Frontal cortex (tissue), 4 donors: ENCODE measurements around the gene FAHD2A. TPM values are rescaled to one million over a fixed set of nuclear protein-coding genes. Genes with fewer than 3 reads are reported as not detected.
"Not testable (repeated sequence)": the region's sequence is repeated elsewhere in the genome, so short reads cannot be mapped to it uniquely, and the experiment has no call there.

Experiments
- DNase-seq, 2 donors: peaks; one replicate each; pipeline ENCODE4 v3.0.0; 2012; ENCODE audit warnings: low spot score in 2 of 2
- FAIRE-seq: peaks from 2 replicates; lab custom pipeline; 2012; peaks lifted over from hg19 to GRCh38; lab: Jason Lieb, UNC
- small RNA-seq: library from RNA; depleted of rRNA; stranded (forward); fragments of <200 nt; gene quantifications from one replicate; pipeline ENCODE3, GENCODE V24; 2014
- total RNA-seq: library from RNA; depleted of rRNA; stranded (reverse); fragments of >200 nt; gene quantifications from one replicate; pipeline ENCODE4 v1.2.3, GENCODE V29; 2014
- donor health status: control.
- donor health status: control.
- donor health status: control.

The FAHD2A gene
- total RNA-seq, 1 donor from 2014 or later = 5.7 TPM

- FAIRE-seq, DNase-seq: not testable (repeated sequence)
Measured at GRCh38 chr2:95429748-95430467, 27.4 kb downstream of the FAHD2A start.

DNA sequence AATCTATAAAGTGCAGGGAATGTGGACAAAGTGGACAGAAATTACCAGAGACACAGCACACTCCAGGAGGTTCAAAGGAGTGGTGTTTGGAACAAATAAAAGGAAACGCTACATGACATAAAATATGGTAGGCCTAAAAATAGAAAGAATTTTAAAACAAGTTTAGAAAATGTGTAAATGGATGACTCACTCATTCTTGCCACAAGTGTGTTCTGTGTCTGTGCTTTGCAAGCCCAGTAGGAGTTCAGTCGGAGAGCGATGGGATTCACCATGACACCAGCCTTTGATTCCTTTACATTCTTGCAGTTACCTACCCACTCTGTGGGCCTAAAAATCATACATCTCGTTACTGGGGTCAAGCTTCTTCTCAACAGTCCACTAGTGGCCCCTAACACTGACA is 30.9 kb downstream of the FAHD2A start:
- DNase-seq, FAIRE-seq: not testable (repeated sequence)

DNA sequence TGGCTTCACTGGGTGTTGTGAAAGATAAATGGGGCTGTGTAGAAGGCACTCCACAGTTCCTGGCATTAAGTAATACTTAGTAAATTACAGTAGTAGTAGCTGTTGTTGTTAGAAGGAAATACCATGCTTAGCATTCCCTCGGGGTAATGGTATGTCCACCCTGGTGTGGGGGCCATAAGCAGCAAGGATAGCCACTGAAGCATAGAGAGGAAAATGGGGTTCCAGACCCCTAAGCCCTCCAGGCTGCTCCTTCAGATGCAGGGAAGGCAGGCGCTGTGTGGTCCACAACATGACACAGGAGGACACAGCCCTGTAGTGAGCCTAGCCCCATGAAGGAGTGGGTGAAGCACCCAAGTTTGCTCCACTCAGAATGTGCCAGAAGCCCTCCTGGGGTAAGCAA is 31.5 kb downstream of the FAHD2A start:
- not testable (repeated sequence) for FAIRE-seq, DNase-seq

DNA sequence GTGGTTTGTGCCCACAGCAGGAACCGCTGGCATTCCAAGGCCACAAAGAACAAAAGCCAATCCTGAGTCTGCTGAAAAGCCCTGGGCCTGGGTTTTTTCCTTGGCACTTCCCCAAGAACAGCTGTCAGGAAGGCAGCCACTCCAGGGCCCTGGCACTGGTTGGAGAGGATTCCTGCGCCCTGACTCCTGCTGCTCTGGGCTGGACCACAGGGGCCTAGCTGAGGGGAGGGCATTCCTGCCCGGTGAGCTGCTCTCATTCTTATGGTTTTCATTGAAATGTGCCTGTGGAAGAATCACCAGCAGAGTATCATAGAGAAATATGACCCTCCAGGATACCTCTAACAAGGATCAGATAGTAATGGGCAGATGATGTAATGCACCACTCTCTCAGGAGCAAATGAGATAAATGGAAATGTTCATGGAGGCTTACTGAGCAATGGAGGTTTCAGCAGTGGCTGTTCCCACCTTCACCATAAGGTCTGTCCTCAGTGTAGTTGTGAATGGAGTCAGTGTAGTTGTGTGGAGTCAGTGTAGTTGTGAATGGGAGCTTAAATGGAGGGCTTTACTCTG is 32.1 kb downstream of the FAHD2A start:
- DNase-seq, FAIRE-seq: not testable (repeated sequence)

DNA sequence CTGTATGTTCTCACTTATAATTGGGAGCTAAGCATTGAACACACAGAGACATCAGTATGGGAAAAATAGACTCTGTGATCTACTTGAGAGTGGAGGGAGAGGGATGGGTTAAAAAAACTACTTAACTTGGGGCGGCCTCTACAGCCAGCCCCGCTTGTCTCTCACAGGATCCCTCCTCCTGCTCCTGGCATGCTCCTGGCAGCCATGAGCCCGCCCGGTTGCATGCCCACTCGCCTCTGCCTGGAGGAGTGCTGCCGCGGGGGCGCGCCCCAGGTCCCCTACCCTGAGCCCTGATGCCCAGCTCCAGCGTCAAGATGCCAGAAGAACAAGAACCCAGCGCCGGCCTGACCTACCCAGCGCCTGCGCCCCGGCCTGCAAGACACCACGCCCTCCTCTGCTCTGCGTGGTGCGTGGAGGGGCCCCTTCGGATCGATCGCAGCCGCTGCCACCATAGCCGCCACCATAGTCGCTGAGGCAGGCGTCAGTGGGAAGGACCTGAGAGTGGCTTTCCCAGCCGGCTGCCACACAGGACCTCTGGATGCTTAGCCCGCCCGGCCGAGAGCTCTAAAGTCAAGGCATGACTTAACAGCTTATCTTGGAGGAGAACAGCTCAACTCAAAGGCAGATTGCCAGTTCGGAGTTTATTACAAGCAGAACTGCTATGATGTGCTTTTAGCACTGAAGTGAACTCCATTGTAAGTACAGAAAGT is 32.8 kb downstream of the FAHD2A start:
- FAIRE-seq, DNase-seq: not testable (repeated sequence)

DNA sequence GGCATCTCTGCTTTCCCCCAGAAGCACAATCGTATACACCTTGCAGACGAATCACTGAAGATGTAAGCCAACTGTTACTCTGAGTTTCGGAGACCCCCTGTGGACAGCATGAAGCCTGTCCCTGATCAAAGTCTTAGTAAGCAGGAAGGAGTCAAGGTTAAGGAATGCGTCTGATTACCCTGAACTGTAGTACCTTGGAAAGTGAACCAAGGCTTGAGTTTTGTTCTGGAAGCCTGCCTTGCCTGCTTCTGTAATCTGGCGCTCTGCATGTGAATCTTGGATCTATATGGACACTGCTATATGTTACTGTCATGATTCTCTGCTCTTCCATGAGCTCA is 33.3 kb downstream of the FAHD2A start:
- not testable (repeated sequence) for DNase-seq, FAIRE-seq

GRCh38 chr2:95442474-95443099 is 40.1 kb downstream of the FAHD2A start:
- DNase-seq = not testable (repeated sequence)
- peak; percentile 74 for FAIRE-seq

- not testable (repeated sequence) for DNase-seq, FAIRE-seq
Measured at GRCh38 chr2:95445317-95445716, 42.8 kb downstream of the FAHD2A start.

GRCh38 chr2:95463292-95463691 is 60.8 kb downstream of the FAHD2A start:
- FAIRE-seq, DNase-seq: not testable (repeated sequence)

Small RNAs within 50 kb of the gene (small RNA-seq; reads per million reads assigned to genes)
- gene AC133104.2 = not detected

Other genes with a start within 250 kb of the FAHD2A start
- 24.5 TPM for gene ZNF514, start 242.9 kb upstream of the FAHD2A start, total RNA-seq
- 11.4 TPM for gene ZNF2, start 236.9 kb upstream of the FAHD2A start, total RNA-seq
- gene ZNF892, start 195.2 kb upstream of the FAHD2A start, total RNA-seq = 29.8 TPM
- 0.82 TPM for gene PROM2, start 128.3 kb upstream of the FAHD2A start, total RNA-seq
- 4.9 TPM for gene KCNIP3, start 105.4 kb upstream of the FAHD2A start, total RNA-seq
- gene TRIM43B, start 82.0 kb downstream of the FAHD2A start, total RNA-seq = not detected
- gene TRIM43, start 189.3 kb downstream of the FAHD2A start, total RNA-seq = not detected